ENCODE data around the gene PREP.
A peak's percentile ranks its signal among the peaks of the same experiment; 100 is the strongest.

The PREP gene

DNA sequence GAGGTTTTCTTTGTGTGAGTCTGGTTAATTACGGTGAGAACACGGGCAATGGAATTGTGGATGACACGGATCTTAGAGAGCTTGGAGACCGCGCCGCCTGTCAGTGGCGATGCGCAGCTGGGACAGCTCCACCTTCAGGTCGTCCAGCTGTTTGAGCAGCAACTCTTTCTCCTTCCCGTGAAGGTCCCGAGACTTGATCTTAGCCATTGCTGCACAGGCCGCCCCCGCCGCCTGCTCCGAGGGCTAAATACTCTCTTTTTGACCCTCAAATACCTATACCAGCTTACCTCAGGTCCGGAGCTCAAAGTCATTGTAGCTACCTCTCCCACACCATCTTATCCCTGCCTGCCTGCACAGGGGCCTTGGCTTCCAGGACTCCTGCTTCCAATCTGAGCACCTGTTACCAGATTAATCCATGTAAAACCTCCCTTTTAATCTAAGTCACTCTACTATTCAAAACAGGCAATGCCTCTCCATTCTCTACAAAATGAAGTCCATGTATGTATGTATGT is 100.2 kb downstream of the PREP start:
- DNase-seq = peak; percentile 85

DNA sequence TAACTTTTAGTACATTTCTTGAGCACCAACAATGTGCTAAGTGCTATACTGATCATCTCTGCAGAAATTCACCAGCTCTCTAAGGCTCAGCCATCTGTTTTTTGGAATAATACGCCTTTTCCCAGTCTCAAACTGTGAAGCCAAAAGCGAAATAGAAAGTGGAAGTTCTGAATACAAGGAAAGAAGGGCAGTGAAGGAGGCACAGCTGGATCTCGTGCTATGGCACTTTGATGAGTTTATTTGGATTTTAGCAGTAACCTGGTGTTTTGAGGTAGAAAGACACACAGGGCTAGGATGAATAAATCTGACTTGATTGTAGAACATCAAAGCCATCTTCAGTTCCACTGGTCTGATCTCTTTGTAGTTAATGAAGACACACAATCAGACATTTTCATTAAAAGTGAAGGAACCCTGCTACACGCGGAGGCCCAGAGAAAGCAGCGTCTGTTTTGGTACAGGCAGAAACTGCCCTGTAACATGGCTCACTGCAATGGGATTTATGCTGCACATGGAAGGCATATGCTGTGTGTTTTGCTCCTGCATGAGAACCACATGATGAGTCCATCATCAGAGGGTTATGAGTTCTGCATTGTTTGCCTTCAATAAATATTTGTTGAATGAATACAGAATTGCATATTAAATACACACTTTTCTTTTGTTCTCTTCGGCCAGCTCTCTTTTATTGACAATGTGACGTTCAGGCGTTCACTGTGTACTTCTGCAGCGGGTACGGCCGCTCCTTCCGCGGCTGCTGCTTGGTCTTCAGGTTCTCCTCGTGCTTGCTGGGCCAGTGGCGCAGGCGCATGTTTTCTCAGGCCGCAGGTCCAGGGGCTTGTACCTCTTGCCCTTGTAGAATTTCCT is 100.9 kb downstream of the PREP start:
- DNase-seq = peak; percentile 85

DNA sequence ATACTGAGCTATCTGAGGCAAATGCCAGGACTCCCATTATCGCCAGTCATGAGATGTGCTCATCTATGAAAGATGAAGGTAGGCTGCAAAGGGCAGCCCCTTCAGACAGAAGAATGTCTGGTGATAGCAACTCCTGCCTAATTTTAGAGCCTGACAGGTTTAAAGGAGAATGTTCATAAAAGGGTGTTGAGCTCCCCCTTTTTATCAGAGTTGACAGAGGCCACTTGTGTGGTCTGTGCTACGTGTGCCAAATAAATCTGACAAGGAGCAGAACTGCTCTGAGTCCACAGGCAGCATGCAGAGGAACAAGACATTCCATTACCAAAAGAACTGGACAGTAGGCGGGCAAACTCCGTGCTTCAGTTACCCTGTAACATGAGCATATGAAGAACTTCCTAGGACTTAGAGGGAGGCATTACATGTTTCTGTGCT is 101.8 kb downstream of the PREP start:
- no peak for DNase-seq

DNA sequence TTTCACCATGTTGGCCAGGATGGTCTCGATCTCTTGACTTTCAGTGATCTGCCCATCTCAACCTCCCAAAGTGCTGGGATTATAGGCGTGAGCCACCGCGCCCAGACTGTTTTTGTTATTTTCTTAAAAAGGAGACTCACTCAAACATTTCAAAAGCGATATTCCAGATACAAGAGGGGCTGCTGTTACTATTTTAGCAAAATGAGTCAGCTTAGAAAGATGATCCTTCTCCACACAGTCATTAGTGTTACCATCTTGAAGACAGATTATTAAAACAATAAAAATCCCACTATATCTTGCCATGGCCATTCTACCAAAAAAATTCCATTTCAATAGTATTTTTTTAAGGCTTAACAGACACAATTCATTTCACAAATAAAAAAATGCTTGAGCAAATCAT is 102.8 kb downstream of the PREP start:
- DNase-seq = no peak

DNA sequence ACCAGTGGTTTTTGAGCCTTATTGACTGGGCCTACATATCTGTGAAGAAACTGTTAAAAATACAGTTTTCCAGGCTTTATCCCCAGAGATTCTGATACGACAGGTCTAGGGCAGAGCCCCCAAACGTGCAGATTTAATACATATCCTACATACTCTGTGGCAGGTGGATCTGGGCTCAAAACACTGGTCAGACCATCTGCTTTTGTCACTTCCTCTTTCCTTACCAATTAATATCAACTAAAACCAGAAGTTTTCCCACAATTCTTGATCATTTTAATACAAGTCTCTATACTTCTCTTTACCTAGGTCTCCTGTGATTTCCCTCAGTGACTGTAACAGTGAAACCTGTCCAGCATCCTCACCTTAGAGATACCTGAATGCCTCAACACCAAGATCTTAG is 108.8 kb downstream of the PREP start:
- no peak for DNase-seq

DNA sequence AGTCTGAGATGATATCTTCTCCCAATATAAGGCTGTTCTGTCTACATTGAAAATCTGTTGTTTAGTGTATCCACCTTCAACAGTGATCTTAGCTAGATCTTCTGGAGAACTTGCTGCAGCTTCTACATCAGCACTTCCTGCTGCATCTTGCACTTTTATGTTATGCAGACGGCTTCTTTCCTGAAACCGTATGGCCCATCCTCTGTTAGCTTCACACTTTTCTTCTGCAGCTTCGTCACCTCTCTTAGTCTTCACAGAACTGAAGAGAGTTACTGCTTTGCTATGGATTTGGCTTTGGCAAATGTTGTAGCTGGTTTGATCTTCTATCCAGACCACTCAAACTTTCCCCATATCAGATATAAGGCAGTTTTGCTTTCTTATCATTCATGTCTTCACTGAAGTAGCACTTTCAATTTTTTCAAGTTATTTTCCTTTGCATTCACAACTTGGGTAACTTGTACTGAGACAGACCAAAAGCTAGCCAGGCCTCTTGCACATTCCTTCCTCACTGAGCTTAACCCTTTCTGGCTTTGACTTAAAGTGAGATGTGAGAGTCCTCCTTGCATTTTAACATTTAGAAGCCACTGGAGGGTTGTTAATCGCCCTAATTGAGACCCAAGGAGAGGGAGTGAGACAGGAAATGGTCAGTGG is 110.1 kb downstream of the PREP start:
- DNase-seq = no peak

DNA sequence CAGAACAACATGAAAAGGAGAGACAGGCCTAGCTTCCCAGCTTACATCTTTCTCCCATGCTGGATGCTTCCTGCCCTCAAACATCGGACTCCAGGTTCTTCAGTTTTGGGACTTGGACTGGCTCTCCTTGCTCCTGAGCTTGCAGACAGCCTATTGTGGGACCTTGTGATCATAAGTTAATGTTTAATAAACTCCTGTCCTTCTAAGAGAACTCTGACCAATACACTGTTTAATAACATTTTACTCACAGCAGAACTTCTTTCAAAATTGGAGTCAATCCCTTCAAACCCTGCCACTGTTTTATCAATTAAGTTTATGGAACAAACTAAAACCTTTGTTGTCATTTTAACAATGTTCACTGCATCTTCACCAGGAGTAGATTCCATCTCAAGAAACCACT is 111.4 kb downstream of the PREP start:
- no peak for DNase-seq

DNA sequence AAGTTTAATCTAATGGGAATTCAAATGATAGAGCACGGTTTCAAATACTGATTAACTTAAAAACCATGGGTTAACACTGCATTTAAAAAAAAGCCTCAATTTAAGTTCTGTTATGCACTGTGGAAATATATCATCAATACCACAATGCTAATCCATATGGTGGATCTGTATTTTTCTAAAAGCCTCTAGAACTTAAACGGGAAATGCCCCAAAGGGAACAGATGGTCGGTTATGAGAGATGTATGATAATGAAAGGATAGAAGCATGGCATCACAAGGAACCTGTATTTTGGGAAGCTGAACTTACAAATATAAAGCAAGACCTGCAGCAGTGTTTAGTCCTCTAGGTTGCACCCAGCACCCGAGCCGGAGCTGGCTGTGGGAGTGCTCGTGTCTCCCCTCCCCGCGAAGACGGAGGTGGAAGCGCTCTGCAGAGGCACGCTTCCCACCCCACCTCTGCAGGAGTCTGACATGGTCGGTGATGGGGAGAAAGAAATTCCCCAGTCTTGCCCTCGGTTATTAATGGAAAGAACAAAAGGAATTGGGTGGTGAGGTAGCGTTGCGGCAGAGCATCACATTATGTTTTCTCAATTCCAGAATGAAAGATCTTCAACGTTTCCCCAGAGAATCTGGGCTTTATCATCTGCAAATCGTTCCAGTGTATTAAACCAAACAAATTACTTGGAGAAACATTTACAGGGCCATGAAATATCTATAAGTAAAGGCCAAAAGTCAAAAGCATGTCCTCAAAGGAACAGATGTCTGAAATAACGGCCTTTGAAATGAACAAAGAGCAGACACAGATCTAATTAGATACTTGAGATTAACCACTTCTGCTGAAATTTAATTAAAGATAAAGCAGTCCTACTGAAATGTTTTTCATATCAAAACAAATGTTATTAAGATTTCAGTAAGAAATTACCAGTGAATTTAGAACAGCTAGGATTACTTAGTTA is 120.0 kb downstream of the PREP start:
- DNase-seq = no peak

DNA sequence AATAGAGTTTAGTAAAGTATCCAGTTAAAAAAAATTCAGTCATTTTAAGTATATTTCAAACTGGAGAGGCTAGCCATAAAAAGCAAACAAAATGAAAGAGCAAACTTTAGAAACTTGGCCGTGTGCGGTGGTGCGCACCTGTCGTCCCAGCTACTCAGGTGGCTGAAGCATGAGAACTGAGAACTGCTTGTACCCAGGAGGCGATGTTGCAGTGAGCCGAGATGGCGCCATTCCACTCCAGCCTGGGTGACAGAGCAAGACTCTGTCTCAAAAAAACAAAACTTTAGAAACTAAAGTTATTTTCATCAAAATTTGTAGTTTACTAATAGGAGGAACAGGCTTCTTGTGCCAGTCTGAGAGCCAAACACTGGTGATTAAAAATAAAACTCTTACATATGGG is 122.8 kb downstream of the PREP start:
- DNase-seq = no peak

DNA sequence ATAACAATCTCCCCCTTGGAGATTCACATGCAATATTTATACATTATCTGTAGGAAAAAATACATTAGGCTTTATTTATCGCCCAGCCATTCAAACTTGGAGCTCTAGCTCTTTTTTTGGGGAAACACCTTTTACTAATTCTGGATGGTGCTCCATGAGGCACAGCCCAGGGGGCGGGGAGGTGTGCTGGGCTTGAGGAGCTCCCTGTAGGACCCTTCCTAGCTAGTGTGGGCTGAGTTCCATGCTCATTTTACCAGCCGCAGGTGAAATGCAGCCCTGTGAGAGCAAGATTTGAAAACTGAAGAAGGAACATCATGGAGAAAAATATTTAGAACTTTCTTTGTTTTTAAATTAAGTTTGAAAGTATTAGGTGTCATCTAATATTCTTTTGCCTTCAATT is 123.4 kb downstream of the PREP start:
- DNase-seq = no peak

DNA sequence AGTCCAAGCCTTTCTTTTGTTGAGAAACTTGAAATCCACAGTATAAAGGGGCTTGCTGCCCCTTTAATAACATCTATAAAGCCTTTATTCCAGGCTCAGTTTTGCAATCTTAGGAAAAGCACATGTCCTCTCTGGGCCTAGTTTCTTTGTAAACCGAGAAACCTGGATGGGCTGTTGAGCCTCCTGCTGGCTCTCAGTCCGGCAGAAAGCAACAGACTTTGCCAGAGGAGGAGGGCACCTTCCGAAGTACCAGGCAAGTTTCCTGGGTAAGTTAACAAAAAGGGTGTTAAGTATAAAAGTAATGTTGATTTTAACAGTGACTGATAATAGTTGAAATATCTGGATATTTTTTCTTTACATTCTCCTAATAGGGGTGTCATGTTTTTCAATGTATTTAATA is 124.1 kb downstream of the PREP start:
- DNase-seq = no peak

DNA sequence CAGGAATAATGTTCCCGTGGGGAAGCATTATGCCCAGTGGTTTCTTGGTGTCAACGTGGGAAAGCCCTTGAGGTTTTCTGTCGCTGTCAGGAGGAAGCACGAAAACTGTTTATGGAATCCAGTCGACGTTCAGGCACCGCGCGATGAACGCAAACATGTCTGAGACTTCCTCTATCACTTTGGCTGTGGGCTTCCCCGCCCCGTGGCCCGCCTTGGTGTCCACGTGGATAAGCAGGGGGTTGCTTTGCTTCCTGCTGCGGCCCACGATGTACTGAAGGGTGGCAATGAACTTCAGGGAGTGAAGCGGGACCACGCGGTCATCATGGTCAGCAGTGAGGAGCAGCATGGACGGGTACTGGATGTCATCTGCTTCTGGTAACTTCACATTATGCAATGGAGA is 124.8 kb downstream of the PREP start:
- DNase-seq = no peak

DNA sequence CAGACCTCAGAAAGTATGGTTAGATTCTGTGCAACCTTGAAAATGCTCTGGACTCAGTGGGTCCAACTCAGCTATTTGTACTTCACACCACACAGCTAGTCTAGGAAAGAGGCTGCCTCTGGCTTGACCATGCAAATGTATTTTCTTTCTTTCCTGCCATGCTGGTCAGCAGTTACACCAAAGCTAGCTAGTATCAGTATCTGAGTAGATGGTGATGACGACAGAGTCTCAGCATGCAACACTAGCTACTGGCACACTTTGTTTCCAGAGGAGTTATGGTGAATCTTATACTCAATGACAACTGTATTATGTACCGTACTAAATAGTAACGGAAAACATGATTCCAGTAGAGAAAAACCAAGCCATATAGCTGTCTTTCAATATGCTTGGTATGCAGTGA is 126.5 kb downstream of the PREP start:
- DNase-seq = no peak

DNA sequence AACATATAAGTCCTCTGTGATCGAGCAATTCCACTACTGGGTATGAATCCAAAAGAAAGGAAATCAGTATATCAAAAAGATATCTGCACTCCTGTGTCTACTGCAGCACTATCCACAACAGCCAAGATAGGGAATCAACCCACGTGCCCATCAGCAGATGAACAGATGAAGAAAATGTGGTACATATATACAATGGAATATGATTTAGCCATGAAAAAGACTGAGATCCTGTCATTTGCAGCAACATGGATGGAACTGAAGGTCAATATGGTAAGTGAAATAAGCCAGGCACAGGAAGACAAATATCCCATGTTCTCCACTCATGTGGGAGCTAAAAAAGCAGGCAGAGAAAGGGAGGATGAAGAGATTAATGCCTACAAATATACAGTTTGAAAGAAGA is 127.3 kb downstream of the PREP start:
- no peak for DNase-seq

DNA sequence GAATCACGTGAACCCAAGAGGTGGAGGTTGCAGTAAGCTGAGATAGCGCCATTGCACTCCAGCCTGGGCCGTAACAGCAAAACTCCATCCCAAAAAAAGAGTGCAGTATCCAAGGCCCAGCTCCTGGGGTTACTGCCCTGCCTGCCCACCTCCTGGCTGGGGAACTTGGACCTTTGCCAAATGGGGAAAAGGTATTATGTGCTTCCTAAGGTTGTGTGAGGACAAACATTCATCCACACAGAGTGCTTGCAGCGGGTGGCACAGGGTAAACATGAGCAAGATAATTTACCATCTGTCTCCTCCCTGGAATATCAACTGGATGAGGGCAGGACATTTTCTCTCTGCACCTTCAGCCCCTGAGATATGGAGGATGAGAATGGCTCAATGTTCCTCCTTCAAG is 128.2 kb downstream of the PREP start:
- peak; percentile 9 for DNase-seq

DNA sequence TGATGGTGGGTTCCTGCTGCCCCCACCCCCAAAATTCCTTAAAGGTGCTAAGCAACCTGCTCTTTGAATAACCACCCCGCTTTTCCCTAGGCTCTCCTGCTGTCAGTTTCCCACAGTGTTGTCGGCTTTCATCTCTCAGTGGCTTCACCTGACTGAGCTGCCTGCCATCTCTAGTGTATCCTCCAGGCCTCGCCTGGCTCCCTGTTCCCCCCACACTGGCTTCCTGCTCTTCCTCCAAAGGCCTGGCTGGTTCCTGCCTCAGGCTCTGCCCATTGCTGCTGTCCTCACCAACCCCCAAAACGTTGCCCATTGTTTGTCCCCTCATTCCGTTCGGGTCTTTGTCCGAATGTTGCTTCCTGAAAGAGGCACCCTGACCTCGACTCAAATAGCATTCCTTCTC is 129.3 kb downstream of the PREP start:
- peak; percentile 9 for DNase-seq

DNA sequence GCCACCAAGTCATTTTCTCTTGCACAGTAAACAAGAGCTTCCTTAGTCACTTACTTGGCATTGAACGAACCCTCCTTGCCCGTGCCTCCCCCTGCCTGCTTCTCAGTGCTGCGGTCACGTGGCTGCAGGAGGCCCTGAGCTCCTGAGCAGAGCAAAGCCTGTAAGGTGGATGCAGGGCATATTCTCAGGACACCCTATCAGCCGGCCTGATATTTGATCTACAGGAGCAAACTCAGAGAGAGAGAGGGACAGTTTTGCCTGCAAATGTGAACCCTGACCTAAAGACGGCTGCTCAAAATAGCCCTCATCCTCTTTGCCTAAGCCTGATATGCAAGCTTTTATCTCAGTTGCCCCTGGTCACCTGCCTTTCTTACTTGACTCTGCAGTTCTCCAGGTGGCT is 130.1 kb downstream of the PREP start:
- peak; percentile 68 for DNase-seq

DNA sequence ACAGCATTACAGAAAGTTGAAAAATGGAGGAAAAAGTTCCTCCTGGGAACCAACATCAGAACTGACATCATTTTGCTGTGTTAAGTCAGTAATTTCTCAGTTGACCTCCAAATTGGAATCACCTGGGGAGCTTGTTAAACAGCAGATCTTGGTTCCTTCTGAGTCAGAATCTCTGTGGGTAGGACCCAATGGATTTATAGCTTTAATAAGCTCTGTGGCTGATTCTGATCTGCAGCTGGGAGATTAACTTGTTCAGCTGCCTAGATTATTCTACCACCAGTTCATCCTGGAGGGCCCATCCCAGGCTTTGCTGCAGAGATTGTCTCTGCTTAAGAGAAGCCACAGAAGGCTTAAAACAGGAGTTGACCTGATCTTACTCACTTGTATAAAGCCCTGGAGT is 132.4 kb downstream of the PREP start:
- DNase-seq = no peak

DNA sequence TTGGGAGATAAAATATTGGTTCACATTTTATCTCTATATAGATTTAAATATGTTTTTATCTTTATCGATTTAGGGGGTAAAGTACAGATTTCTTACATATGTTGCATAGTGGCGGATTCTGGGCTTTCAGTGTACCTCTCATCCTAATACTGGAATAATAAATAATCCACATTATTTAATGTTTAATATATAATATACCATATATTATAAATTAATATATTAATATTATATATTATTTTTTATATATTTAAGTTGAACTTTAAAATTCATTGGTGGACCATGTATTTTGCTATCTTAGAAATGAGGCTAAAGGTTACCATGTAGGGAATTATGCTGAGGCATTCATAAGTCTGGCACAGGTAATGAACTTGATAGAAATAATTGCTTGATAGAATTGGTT is 133.5 kb downstream of the PREP start:
- DNase-seq = no peak

DNA sequence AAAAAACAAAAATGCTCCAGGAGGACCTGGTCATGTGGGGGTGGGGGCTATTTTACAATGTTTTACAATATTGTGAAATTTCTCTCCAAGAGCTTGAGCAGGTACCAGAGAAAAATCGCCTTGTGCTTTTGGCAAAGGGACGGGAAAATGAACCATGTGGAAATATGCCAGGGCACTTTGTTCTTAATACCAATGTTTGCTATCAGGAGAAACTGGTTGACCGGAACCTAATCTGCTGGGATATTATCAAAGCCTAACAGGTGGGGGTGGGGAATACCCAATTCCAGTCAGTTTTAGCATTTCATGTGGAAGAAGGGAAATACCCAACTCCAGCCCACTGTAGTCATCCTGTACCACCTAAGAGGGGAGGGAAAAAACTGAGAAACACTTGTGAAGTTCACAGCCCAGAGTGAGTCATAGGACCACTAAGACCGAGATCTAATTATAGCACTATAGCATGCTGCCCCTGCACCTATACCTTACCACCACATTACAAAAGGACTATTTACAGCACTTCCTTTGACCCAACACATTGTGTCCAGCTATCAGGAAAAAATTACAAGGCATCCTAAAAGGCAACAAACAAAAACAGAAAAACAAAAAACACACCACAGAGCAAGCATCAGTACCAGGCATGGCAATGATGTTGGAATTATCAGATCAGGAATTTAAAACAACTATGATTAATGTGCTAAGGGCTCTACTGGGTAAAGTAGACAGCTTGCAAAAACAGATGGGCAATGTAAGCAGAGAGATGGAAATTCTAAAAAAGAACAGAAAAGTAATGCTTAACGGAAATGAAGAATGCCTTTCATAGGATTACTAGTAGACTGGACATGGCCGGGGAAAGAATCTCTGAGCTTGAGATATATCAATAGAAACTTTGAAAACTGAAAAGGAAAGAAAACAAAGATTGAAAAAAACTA is 138.9 kb downstream of the PREP start:
- DNase-seq = no peak

DNA sequence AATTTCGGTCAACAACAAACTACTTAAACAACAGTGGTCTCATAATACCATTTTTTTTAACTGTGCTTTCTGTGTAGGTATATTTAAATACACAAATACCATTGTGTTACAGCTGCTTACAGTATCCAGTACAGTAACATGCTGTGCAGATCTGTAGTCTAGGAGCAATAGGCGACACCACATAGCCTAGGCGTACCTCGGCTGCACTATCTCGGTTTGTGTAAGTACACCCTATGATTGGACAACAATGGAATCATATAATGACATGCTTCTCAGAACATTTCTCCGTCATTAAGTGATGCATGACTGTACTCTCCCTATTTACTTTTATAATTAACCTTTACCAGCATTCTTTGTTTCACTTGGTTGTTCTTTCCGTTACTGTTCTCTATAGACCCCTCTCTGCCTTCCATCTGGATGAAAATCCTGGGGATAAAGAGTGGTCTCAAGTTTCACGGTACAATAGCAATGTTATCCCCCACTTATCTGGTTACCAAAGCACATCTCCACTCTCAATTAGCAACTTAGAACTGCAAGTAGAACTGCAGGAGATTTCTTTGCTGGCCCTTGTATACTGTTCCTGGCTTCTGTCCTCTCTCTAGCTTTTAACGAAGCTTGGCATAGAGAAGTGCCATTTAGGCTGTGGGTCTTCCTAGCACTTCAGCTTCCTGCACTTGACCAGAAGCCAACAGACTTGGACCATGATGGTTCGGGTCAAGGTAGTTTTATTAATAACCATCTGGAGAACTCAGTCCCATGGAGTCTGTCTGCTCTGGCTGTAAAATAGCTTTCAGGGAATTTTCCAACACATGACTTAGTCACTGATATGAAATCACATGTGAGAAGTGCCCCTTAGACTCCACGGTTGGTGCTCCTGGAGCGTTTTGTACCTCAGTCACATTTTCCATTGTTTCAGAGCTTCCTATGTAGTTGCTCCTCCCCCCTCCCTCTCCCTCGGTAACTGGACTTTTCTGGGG is 142.7 kb downstream of the PREP start:
- DNase-seq = no peak
